IMR-90 (cell line): ENCODE data around the gene AGXT. TPM values are rescaled to one million over a fixed set of nuclear protein-coding genes. Genes with fewer than 3 reads are reported as not detected.
A peak's percentile ranks its signal among the peaks of the same experiment; 100 is the strongest.

Experiments used
- ATAC-seq: fragments of 200-7000 bp; cut with Tn5 transposase; 2 replicates; pipeline ENCODE4 v1.9.1; 2020; ENCODE audit warnings: low read depth, mild to moderate bottlenecking, moderate library complexity
- BruUV-seq: library from RNA; stranded (reverse); fragments of 400-500 nt; replicated peaks from 2 replicates; lab custom pipeline; 2021; lab: Mats Ljungman, UMichigan
- CTCF ChIA-PET: fragments of 300-600 bp; formaldehyde crosslinking; extraction: SDS; loops from one replicate; lab custom pipeline; 2021; ENCODE audit warnings: antibody characterized with exemption; lab: Yijun Ruan, JAX
- POLR2A ChIA-PET: fragments of 300-600 bp; sonication (Branson Sonifier 250); formaldehyde crosslinking; loops from one replicate; lab custom pipeline; 2022; ENCODE audit warnings: antibody characterized with exemption; ENCODE audit not compliant: unreplicated experiment; lab: Charles Lee
- DNase-seq: peaks from one replicate; pipeline ENCODE4 v3.0.0; 2013
- H2AFZ ChIP-seq: replicated peaks from 2 replicates; pipeline ENCODE3; 2013; ENCODE audit warnings: low read length, mild to moderate bottlenecking; ENCODE audit not compliant: poor library complexity
- H2AK5ac ChIP-seq: 2 replicates; pipeline ENCODE4 v1.6.1; 2013; ENCODE audit warnings: low read depth, low read length, inconsistent platforms
- H2AK9ac ChIP-seq: replicated peaks from 2 replicates; pipeline ENCODE3; 2013; ENCODE audit warnings: mild to moderate bottlenecking, low read depth, low read length, moderate library complexity; ENCODE audit not compliant: poor library complexity
- H2BK120ac ChIP-seq: 2 replicates; pipeline ENCODE4 v1.6.1; 2013; ENCODE audit warnings: low read depth, low read length, inconsistent platforms
- H2BK15ac ChIP-seq: 3 replicates; pipeline ENCODE4 v1.6.1; 2013; ENCODE audit warnings: low read depth, low read length, inconsistent platforms
- H2BK20ac ChIP-seq: 2 replicates; pipeline ENCODE4 v1.6.1; 2013; ENCODE audit warnings: low read depth, mild to moderate bottlenecking, inconsistent platforms, low read length, moderate library complexity
- H2BK5ac ChIP-seq: 2 replicates; pipeline ENCODE4 v1.6.1; 2013; ENCODE audit warnings: mild to moderate bottlenecking, low read depth, low read length, inconsistent platforms; ENCODE audit not compliant: poor library complexity, severe bottlenecking
- H3K14ac ChIP-seq: replicated peaks from 2 replicates; pipeline ENCODE4 v1.6.1; 2013; ENCODE audit warnings: low read depth, low read length, inconsistent platforms
- H3K18ac ChIP-seq: 2 replicates; pipeline ENCODE4 v1.6.1; 2013; ENCODE audit warnings: low read depth, low read length, control low read depth
- H3K23ac ChIP-seq: 2 replicates; pipeline ENCODE4 v1.6.1; 2013; ENCODE audit warnings: low read depth, low read length, inconsistent platforms
- H3K27ac ChIP-seq: 2 replicates; pipeline ENCODE4 v1.5.1; 2013; ENCODE audit warnings: mild to moderate bottlenecking, control low read depth, low read length; ENCODE audit not compliant: insufficient read depth
- H3K27me3 ChIP-seq: 2 replicates; pipeline ENCODE4 v1.6.1; 2013; ENCODE audit warnings: low read length; ENCODE audit not compliant: control insufficient read depth, insufficient read depth
- H3K36me3 ChIP-seq: 2 replicates; pipeline ENCODE4 v1.6.1; 2013; ENCODE audit warnings: low read length, mixed read lengths; ENCODE audit not compliant: control insufficient read depth, insufficient read depth
- H3K4ac ChIP-seq: 2 replicates; pipeline ENCODE4 v1.6.1; 2013; ENCODE audit warnings: low read depth, low read length, inconsistent platforms
- H3K4me1 ChIP-seq: 2 replicates; pipeline ENCODE4 v1.6.1; 2013; ENCODE audit warnings: low read length, mixed read lengths; ENCODE audit not compliant: control insufficient read depth, insufficient read depth
- H3K4me2 ChIP-seq: 2 replicates; pipeline ENCODE4 v1.6.1; 2013; ENCODE audit warnings: low read depth, mild to moderate bottlenecking, control low read depth, low read length, moderate library complexity
- H3K4me3 ChIP-seq: 2 replicates; pipeline ENCODE4 v1.5.1; 2013; ENCODE audit warnings: low read depth, mild to moderate bottlenecking, control low read depth, low read length, moderate library complexity; ENCODE audit not compliant: insufficient read depth
- H3K56ac ChIP-seq: 2 replicates; pipeline ENCODE4 v1.6.1; 2013; ENCODE audit warnings: low read length, inconsistent platforms; ENCODE audit not compliant: insufficient read depth; ENCODE audit errors: extremely low read depth
- H3K79me1 ChIP-seq, 2 experiments: 2 replicates each; pipeline ENCODE4 v1.6.1; 2013; ENCODE audit warnings: low read length in 2 of 2, inconsistent platforms in 1 of 2, low read depth in 1 of 2
- H3K9ac ChIP-seq: 2 replicates; pipeline ENCODE4 v1.6.1; 2013; ENCODE audit warnings: low read depth, low read length, control low read depth
- H3K9me1 ChIP-seq: 2 replicates; pipeline ENCODE4 v1.6.1; 2013; ENCODE audit warnings: low read length, inconsistent platforms; ENCODE audit not compliant: insufficient read depth
- H3K9me3 ChIP-seq: 2 replicates; pipeline ENCODE4 v1.6.1; 2013; ENCODE audit warnings: low read length; ENCODE audit not compliant: control insufficient read depth, insufficient read depth
- H4K20me1 ChIP-seq: 2 replicates; pipeline ENCODE4 v1.6.1; 2013; ENCODE audit warnings: low read length, inconsistent platforms; ENCODE audit not compliant: insufficient read depth
- H4K5ac ChIP-seq: 2 replicates; pipeline ENCODE4 v1.6.1; 2013; ENCODE audit warnings: mild to moderate bottlenecking, low read depth, low read length, control low read depth
- H4K8ac ChIP-seq, 2 experiments: 2 replicates each; pipeline ENCODE4 v1.6.1; 2013; ENCODE audit warnings: low read depth in 2 of 2, low read length in 2 of 2, control low read depth in 1 of 2, inconsistent platforms in 1 of 2
- H4K91ac ChIP-seq: 2 replicates; pipeline ENCODE4 v1.6.1; 2013; ENCODE audit warnings: low read depth, low read length, inconsistent platforms; ENCODE audit not compliant: insufficient read depth
- BHLHE40 ChIP-seq: fragments of 150-350 bp; IDR thresholded peaks from 2 replicates; pipeline ENCODE4 v1.6.1; 2016; ENCODE audit warnings: mild to moderate bottlenecking, low read depth, low read length
- CHD1 ChIP-seq: IDR thresholded peaks from 2 replicates; pipeline ENCODE4 v1.6.1; 2012; ENCODE audit warnings: low read depth, low read length, improper control_type of control experiment
- FOS ChIP-seq: fragments of 150-350 bp; IDR thresholded peaks from 2 replicates; pipeline ENCODE4 v1.6.1; 2016; ENCODE audit warnings: low read depth, low read length
- MAFK ChIP-seq: IDR thresholded peaks from 2 replicates; pipeline ENCODE4 v1.6.1; 2012; ENCODE audit warnings: low read depth, low read length, improper control_type of control experiment
- MAZ ChIP-seq: IDR thresholded peaks from 2 replicates; pipeline ENCODE4 v1.6.1; 2012; ENCODE audit warnings: low read depth, mild to moderate bottlenecking, low read length, improper control_type of control experiment, moderate library complexity, borderline replicate concordance
- MXI1 ChIP-seq: IDR thresholded peaks from 2 replicates; pipeline ENCODE4 v1.6.1; 2012; ENCODE audit warnings: low read depth, mild to moderate bottlenecking, low read length, moderate library complexity, borderline replicate concordance
- NFE2L2 ChIP-seq: fragments of 150-350 bp; IDR thresholded peaks from 2 replicates; pipeline ENCODE4 v1.6.1; 2016; ENCODE audit warnings: low read depth, mild to moderate bottlenecking, low read length
- POLR2A ChIP-seq: IDR thresholded peaks from 2 replicates; pipeline ENCODE4 v1.6.1; 2012; ENCODE audit warnings: mild to moderate bottlenecking, low read depth, low read length
- RAD21 ChIP-seq: IDR thresholded peaks from 2 replicates; pipeline ENCODE4 v1.6.1; 2012; ENCODE audit warnings: low read length, improper control_type of control experiment
- RCOR1 ChIP-seq: IDR thresholded peaks from 2 replicates; pipeline ENCODE4 v1.6.1; 2012; ENCODE audit warnings: mild to moderate bottlenecking, low read length, improper control_type of control experiment; ENCODE audit not compliant: insufficient replicate concordance
- RFX5 ChIP-seq: IDR thresholded peaks from 2 replicates; pipeline ENCODE4 v1.8.0; 2012; ENCODE audit warnings: low read depth, mild to moderate bottlenecking, low read length, moderate library complexity
- SMC3 ChIP-seq: fragments of 150-350 bp; IDR thresholded peaks from 2 replicates; pipeline ENCODE4 v1.6.1; 2016; ENCODE audit warnings: low read depth, mild to moderate bottlenecking, antibody characterized with exemption, low read length, moderate library complexity
- whole genome bisulfite sequencing, 2 experiments: methylation state at CpG; one replicate each; pipeline versions ENCODE4 v1.1.5 to v1.1.7; 2013; ENCODE audit warnings: missing lambda C conversion rate in 2 of 2; ENCODE audit not compliant: insufficient read length in 1 of 2; ENCODE audit errors: extremely low coverage in 2 of 2; 5-methylcytosine and 5-hydroxymethylcytosine counted together
- dilution Hi-C: fragments of 300-500 bp; cut with HindIII; formaldehyde crosslinking; loops from one replicate; pipeline ENCODE4 v1.14.3; 2018; ENCODE audit warnings: low sequenced_read_pairs; ENCODE audit not compliant: unreplicated experiment
- in situ Hi-C: fragments of 300-500 bp; cut with MboI; formaldehyde crosslinking; loops from 3 replicates; pipeline ENCODE4 v1.14.3; 2019; ENCODE audit warnings: low sequenced_read_pairs, inconsistent platforms, mixed read lengths
- intact Hi-C: fragments of 100-400 bp; cut with micrococcal nuclease; formaldehyde crosslinking; loops from 2 replicates; pipeline ENCODE4 v1.10.0; 2022
- polyA plus RNA-seq, 3 experiments: library from polyadenylated mRNA; depleted of rRNA; stranded (reverse); fragments of >200 nt; gene quantifications; 2 replicates each; pipeline ENCODE4 v1.2.3, GENCODE V29; 2012; ENCODE audit warnings: low replicate concordance in 1 of 3
- total RNA-seq: library from RNA; depleted of rRNA; stranded (reverse); fragments of >200 nt; gene quantifications from 2 replicates; pipeline ENCODE4 v1.2.3, GENCODE V29; 2012
- TF ChIP-seq, protein P1 (sequence below): fragments of 150-350 bp; IDR thresholded peaks from 2 replicates; pipeline ENCODE4 v1.6.1; 2017; ENCODE audit warnings: mild to moderate bottlenecking, antibody characterized with exemption, low read length, low read depth
- TF ChIP-seq, protein P2 (sequence below): fragments of 150-350 bp; IDR thresholded peaks from 2 replicates; pipeline ENCODE4 v1.6.1; 2016; ENCODE audit warnings: low read depth, mild to moderate bottlenecking, low read length, moderate library complexity, borderline replicate concordance
- TF ChIP-seq, protein P3 (sequence below): conservative IDR thresholded peaks from 2 replicates; pipeline ENCODE4 v1.5.1; 2012; ENCODE audit warnings: mild to moderate bottlenecking, low read depth, low read length, improper control_type of control experiment

AGXT gene
- total and polyA plus RNA-seq, 2 of the 4 experiments (the other 2 are of a cell fraction), result not detected

DNA sequence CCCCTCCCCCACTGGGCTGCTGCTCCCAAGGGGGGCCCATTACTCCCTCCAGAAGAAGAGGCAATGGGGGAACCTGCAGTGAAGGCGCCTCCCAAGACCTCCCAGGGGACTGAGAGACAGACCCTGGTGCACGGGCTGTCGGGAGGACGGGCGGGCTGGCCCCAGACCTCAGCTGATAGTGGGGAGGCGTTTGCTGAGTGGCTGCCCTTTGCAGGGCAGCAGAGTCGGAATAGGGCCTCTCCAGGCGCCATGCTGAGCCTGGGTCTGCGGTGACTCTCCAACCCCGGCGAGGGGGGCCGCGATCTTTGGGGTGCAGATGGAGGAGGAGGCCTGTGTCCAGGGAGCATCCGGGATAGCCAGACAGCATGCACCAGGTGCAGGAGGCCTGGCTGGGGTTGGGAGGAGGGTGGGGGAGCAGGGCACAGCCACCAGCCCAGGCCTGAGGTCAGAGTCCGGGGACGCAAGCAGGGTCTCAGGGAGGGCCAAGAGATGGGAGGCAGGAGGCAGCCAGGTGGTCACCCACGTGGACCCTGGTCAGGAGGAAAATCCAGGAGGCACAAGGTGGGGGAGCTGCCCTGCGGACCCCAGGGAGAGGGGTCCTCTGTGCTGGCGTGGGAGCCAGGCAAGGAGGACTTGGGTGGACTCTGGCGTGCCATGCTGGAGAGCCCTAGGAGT, 48.5 kb downstream of the AGXT start:
- Histone ChIP-seq H4K8ac (peak overlapping the region in 1 of 2 experiments; percentile 78; a peak in 3 of 4 replicates), H3K14ac (peak overlapping the region; percentile 81; the same call in 1 of the 2 replicates), H3K4ac (peak overlapping the region; percentile 97), H4K5ac (peak overlapping the region; percentile 84), H3K27me3 (no peaks in the 10 kb centered on the region), H3K9me1 (peaks cover 18% of the 10 kb centered on the region), H3K36me3 (no peaks in the 10 kb centered on the region), H2BK20ac (peak overlapping the region; percentile 86), H3K9me3 (no peaks in the 10 kb centered on the region), H3K18ac (peak overlapping the region; percentile 73; the same call in 1 of the 2 replicates), H2AK5ac (peak overlapping the region; percentile 54), H3K4me1 (peaks cover 54% of the 10 kb centered on the region), H3K79me1 (no peaks in the 10 kb centered on the region), H3K23ac (no peak overlapping the region), H4K20me1 (no peaks in the 10 kb centered on the region), H2BK120ac (peak overlapping the region; percentile 96), H3K56ac (no peak overlapping the region), H3K9ac (no peak overlapping the region), H3K4me3 (no peak overlapping the region), H2BK5ac (peak overlapping the region; percentile 22), H3K4me2 (no peak overlapping the region; the same call in 1 of the 2 replicates), H3K27ac (peak overlapping the region; percentile 83), H2BK15ac (peak overlapping the region; percentile 28; the same call in 1 of the 3 replicates), H2AK9ac (peak overlapping the region; percentile 86), H2AFZ (peak overlapping the region; percentile 79), H4K91ac (peak overlapping the region; percentile 95)
- intact Hi-C loops, result no loop called here
- POLR2A ChIA-PET, result no interaction called here
- BruUV-seq, result no TSS peak
- WGBS, 2 experiments, result 70% methylated on average over 7 of the region's 20 CpGs; no CpG with 5 or more reads in 1 of the 2 experiments
- CTCF ChIA-PET, result no interaction called here
- DNase-seq (no peak), ATAC-seq (no peak)
- in situ Hi-C loops, result loop anchor here (5.0 kb wide), 1 partner anchor 70 kb away; no protein-coding TSS in a partner anchor
- dilution Hi-C loops, result no loop called here
- TF ChIP-seq RCOR1 (no peak), SMC3 (no peak), FOS (no peak), MAFK (no peak), BHLHE40 (no peak), MAZ (no peak), RAD21 (no peak), NFE2L2 (no peak), POLR2A (no peak), CHD1 (no peak), RFX5 (no peak), MXI1 (no peak)
- TF ChIP-seq, protein P1, sequence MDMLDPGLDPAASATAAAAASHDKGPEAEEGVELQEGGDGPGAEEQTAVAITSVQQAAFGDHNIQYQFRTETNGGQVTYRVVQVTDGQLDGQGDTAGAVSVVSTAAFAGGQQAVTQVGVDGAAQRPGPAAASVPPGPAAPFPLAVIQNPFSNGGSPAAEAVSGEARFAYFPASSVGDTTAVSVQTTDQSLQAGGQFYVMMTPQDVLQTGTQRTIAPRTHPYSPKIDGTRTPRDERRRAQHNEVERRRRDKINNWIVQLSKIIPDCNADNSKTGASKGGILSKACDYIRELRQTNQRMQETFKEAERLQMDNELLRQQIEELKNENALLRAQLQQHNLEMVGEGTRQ, result no peak
- TF ChIP-seq, protein P2, sequence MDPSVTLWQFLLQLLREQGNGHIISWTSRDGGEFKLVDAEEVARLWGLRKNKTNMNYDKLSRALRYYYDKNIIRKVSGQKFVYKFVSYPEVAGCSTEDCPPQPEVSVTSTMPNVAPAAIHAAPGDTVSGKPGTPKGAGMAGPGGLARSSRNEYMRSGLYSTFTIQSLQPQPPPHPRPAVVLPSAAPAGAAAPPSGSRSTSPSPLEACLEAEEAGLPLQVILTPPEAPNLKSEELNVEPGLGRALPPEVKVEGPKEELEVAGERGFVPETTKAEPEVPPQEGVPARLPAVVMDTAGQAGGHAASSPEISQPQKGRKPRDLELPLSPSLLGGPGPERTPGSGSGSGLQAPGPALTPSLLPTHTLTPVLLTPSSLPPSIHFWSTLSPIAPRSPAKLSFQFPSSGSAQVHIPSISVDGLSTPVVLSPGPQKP, result no peak
- TF ChIP-seq, protein P3, sequence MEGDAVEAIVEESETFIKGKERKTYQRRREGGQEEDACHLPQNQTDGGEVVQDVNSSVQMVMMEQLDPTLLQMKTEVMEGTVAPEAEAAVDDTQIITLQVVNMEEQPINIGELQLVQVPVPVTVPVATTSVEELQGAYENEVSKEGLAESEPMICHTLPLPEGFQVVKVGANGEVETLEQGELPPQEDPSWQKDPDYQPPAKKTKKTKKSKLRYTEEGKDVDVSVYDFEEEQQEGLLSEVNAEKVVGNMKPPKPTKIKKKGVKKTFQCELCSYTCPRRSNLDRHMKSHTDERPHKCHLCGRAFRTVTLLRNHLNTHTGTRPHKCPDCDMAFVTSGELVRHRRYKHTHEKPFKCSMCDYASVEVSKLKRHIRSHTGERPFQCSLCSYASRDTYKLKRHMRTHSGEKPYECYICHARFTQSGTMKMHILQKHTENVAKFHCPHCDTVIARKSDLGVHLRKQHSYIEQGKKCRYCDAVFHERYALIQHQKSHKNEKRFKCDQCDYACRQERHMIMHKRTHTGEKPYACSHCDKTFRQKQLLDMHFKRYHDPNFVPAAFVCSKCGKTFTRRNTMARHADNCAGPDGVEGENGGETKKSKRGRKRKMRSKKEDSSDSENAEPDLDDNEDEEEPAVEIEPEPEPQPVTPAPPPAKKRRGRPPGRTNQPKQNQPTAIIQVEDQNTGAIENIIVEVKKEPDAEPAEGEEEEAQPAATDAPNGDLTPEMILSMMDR, result no peak
